Daoy (cell line): ENCODE data around the gene C5orf52. TPM values are rescaled to one million over a fixed set of nuclear protein-coding genes. Genes with fewer than 3 reads are reported as not detected.
"Not testable (repeated sequence)": the region's sequence is repeated elsewhere in the genome, so short reads cannot be mapped to it uniquely, and the experiment has no call there.

Experiments used
- DNase-seq: peaks from one replicate; pipeline ENCODE4 v3.0.0-alpha.2; 2015; ENCODE audit warnings: low read depth
- total RNA-seq: library from RNA; depleted of rRNA; stranded (reverse); fragments of >200 nt; shearing (Covaris generic); gene quantifications from 2 replicates; pipeline ENCODE4 v1.2.3, GENCODE V29; 2014

The C5orf52 gene
- total RNA-seq, 1 experiment from 2014 or later = not detected

DNA sequence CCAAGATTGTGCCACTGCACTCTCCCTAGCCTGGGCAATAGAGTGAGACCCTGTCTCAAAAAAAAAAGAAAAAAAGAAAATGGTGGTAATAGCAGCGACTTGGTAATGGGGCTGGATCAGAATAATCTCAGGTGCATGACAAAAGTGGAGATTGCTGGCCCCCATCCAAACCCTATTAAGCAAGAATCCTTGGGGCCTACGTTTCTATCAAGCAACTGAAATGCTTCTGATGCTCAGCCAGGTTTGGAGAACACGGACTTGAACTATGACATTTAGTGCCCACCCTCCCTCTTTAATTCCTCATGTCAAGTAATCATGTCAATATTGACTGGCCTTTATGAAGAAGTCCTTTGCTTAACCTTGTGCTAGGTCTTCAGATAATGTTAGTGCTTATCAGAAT, 6.6 kb downstream of the C5orf52 start:
- DNase-seq = no peak

DNA sequence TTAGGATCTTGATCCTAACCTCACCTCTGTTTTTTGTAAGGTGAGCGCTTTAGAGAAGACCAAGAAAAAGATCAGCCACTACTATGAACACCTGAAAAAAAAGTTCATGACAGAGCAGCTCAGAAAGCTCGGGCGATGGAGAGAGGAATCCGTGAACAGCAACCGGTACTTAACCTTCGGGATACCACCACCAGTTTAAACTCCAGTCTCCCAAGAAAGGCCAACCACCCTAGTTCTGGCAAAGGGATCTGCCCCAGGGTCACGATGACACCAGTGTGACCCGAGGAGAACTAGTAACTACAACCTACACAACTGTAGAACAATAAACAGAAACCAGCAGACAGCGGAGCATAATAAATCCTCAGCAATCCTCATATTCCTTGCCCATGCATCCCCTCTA, 8.5 kb downstream of the C5orf52 start:
- no peak for DNase-seq

DNA sequence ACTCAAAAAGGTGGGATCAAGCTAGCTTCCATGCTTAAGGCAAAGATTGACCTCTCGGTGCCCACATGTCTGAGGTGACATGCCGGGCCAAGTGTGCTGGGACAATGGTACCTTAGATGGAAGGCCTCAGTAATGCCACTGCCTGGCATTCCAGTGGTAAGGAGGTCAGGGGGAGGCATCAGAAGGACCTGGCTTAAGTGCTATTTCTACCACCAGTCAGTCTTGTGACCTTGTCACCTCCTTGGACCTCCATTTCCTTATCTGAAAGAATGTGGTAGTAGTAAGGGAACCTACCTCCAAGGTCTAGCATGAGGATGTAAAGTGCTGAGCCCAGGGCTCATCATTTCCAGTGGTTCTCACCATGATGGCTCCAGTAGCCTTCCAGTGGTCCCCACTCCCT, 8.9 kb downstream of the C5orf52 start:
- DNase-seq = no peak

DNA sequence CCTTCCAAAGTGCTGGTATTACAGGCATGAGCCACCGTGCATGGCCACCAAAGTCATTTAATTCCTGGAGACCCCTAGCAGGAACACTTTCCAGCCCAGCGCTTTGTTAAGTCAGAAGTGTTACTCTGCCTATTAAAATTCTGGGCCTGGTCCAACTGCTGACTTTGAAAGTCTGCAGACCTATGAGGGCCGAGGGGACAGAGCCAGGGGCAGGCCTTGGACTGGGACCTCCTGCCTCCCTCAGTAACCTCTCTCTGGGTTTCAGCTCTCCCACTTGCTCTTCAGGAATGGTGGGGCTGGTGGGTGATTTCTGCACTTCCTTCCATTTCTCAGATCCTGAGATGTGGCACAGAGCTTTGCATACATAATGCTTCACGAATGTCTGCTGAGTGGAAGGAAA, 9.7 kb downstream of the C5orf52 start:
- DNase-seq = no peak

DNA sequence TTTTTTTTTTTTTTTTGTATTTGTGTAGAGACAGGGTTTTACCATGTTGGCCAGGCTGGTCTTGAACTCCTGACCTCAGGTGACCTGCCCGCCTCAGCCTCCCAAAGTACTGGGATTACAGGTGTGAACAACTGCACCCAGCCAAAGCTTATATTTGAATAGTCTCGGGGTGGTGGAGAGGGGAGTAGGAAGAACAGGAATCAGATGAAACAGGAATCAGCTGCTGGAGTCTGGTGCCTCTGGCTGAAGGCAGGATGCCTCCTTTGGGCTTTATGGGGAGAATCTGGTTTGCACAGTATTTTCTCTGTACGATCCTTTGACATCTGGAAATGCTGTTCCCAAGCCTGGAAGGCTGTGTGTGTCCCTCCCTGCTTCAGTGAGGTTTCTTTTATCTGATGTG, 10.9 kb downstream of the C5orf52 start:
- no peak for DNase-seq

DNA sequence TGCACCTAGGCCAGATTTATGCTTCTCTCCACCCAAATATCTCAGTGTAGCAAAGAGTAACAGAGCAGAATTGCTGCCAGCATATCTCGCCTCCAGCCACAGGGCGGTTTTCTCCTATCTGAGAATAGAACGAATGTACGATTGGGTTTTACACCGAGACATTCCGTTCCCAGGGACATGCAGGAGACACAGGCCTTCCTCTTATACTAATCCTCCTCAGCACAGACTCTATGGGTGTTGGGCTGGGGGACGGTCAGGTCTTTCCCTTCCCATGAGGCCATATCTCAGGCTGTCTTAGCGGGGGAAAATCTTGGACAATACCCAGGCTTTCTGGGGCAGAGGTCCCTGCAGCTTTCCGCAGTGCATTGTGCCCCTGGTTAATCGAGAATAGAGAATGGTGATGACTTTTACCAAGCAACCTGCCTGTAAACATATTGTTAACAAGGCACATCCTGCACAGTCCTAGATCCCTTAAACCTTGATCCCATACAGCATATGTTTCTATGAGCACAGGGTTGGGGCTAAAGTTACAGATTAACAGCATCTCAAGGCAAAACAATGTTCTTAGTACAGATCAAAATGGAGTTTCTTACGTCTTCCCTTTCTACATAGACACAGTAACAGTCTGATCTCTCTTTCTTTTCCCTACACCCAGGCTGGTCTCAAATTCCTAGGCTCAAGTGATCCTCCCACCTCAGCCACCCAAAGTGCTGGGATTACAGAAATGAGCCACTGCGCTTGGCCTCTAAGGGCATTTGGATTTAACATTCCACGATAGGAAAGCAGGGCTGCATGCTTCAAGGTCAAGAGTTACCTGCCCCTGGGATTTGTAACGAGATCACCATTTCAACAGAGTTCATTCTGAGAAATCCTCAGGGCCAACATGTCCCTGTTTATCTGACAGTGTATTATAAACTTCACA, 15.2 kb downstream of the C5orf52 start:
- not testable (repeated sequence) for DNase-seq

DNA sequence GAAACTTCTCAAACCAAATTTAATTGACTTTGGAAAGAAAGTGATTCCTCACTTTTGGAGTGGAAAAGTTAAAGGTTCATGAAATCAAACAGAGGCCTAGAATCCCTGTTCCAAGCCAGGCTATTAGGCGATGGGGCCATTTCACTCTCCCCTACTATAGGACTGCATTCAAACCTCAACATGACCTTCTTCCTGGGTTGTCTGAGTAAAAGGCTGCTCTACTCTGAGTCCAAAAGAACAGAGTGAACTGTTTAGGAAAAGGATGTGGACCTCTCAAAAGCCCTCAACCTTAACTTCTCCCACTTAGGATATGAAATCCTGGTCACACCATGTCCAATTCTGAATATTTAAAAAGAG, 15.8 kb downstream of the C5orf52 start:
- DNase-seq = no peak

DNA sequence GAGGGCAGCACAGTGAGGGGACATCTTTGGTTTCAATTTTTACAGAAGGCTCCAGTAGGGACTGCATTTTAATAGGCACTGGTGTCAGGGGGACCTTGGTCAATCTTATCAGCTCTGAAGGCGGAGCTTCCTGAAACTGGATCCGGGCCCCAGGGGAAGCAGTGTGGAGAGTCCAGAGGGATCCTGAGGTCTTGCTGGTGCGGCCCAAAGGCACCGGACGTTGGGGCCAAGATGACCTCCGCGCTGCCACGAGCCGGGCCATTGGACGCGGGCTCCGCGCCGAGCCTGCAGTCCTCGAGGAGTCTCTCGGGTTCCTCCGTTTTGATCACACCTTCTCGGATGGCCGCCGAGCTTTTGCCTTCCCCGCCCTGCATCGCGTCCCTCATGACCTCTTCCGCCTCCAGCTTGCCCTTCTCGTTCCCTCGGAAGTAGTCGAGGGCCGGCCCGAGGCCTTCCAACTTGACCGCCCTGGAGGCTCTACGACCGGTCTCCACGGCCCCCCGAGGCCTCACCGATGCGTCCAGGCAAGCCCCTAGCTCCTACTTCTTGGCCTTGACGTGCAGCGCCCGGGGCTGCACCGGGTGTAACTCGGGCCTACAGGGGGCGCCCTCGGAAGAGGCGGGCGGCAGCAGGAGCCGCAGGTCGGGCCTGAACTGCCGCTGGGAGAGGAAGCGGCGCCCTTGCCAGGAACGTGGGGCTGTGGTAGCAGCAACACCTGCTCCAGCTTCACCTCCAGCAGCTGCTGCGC, 18.8 kb downstream of the C5orf52 start:
- DNase-seq = no peak

DNA sequence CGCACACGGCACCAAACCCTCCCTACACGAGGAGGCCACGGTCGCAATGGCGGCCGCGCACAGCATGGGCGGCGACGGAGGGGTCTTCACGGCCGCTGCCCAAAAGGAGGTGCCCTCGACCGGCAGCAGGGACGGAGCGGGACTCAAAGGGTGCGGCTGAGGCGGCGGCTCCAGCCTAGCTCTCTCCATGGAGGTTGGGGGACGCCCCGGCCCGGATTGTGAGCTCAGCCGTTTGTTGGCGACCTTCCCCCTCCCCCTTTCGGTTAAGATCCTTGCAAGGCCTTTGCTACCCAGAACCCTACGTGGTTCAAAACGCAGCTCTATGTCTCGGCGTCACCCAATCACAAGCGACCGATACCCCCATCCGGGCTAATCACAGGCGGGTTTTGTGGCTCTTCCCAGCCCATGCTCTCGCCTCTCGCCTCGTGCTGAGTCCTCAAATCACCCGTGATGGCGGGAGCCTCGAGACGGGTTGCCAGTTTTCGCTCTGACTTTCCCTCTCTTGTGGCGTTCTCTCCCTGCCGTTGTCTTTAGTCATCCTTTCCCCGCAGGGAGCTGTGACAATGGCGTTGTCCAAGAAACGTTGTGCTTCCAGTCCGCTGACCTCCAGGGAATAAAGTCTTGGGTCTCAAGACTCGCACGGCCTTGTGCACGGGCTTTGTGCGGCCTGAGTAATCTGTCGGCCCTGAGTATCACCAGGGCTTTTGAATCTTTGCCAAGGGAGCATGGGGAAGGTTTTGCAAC, 19.5 kb downstream of the C5orf52 start:
- DNase-seq = no peak

DNA sequence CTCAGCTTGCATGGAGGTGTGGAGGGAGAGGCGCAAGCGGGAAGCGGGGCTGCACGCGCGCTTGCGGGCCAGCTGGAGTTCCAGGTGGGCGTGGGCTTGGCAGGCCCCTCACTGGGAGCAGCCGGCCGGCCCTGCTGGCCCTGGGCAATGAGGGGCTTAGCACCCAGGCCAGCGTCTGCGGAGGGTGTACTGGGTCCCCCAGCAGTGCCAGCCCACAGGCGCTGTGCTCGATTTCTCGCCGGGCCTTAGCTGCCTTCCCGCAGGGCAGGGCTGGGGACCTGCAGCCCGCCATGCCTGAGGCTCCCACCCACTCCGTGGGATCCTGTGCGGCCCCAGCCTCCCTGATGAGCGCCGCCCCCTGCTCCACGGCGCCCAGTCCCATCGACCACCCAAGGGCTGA, 22.5 kb downstream of the C5orf52 start:
- DNase-seq = not testable (repeated sequence)

DNA sequence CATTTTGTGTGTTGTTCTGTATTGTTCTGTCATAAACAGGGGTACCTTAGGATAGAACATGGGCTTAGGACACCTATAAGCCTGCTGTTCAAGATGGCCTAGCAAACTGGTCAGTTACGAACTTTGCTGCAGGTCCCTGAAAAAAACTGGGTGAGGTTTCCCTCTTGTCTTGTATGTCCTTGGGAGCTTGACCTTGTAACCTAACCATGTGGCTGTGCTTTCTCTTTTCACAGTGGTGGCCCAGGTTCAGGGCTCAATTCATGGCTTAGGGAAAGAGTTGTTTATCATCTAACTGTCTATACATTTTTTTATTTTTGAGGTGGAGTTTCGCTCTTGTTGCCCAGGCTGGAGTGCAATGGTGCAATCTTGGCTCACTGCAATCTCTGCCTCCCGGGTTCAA, 24.8 kb downstream of the C5orf52 start:
- DNase-seq = not testable (repeated sequence)

DNA sequence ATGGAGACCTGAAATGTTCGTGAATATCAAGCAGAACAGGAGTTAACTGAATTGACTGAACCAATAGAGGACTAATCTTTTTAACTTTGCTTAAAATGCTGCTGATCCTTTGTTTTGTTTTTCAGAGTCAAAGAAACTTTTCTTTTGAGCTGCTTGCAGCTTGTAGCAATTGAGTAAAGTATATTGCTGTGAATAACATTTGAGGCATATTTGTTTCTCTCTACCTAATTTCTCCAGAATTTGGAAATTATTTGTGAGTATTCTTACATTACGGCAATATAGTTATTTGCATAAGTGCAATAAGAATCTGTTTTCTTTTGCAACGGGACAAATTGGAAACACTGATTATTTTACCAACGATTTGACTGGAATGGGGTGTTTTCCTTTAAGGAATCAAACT, 27.3 kb downstream of the C5orf52 start:
- DNase-seq = not testable (repeated sequence)

DNA sequence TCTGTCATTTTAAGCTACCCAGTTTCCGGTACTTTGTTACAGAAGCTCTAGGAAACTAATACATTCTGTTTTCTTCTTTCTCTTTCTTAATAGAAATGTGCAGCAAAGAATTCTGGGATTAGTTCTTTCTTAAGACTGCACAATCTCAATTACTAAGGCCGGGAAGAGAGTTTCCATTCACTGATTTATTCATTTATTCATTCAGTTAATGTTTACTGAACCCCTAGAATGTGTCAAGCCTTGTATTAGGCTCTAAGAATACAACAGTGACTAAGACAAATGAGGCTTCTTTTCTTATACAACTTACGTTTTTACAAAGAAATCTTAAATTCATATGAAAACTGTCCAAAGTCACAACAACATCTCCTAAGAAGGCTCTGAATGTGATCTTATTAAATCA, 32.4 kb downstream of the C5orf52 start:
- no peak for DNase-seq

DNA sequence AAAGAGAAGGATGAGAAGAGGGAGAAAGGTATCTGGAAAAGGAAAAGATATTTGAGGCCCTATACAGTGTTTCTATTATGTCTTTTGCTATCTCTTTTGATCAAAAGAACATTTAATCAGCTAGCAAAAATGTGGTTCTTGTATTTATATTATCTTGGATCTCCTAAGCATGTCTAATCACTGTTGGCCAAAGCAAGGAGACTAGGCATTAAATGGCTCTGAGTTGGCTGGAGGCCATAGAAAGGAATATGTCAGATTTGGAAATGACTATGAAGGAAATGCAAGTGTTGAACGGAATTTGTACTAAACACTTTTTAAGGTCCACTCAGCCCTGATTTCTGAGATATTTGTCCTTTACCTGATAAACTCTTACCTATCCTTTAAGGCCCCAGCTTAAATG, 37.5 kb downstream of the C5orf52 start:
- no peak for DNase-seq

DNA sequence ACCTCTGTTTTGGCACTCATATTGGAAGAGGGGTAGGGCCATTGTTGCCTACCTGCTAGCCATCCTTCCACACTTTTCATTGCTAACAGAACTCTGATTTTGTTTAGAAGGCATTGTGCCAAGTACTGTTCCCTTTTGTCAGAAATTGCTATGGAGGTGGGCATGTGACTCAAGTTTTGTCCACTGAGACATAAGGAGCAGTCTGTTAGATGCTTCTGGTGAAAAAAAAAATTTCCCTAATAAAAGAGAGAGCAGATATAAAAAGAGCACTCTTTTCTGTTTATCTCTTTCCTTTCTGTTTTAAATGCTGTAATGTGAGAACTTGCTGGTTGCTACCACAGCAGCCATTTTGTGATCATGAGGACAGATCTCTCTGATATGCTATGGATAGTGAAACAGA, 38.0 kb downstream of the C5orf52 start:
- no peak for DNase-seq

DNA sequence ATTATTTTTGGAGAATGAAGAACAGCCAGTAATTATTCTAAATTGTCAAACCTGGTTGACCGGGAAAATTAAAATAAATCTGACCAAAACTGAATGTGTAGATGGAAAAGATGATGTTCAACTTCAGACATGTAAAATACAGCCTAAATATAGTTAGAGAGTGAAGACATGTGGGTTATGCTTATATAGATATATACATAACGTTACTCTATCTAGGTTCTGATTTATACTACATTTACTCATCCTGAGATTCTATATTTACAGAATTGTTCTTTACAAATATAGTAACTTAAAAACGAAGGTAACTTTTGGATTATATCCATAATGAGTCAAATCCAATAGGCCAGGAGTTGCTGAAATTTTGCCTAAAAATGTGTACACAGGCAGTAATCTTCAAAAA, 39.1 kb downstream of the C5orf52 start:
- no peak for DNase-seq

DNA sequence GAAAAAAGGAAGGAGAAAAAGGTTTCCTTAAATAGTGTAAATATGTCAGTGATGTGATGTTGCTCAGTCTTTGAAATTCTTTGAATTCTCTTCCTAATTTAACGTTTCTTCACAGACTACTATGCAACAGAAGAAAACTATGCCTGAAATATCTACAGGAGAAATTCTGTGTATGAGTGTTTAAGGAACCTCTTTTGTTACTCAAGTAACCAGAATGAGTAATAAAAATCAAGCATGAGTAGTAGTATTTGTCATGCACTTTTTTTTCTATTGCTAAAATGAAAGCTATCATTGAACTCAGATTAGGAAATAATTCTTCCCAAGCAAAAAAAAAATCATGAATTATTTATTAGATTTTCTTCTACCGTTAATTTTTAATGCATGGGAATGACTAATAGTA, 39.5 kb downstream of the C5orf52 start:
- no peak for DNase-seq

DNA sequence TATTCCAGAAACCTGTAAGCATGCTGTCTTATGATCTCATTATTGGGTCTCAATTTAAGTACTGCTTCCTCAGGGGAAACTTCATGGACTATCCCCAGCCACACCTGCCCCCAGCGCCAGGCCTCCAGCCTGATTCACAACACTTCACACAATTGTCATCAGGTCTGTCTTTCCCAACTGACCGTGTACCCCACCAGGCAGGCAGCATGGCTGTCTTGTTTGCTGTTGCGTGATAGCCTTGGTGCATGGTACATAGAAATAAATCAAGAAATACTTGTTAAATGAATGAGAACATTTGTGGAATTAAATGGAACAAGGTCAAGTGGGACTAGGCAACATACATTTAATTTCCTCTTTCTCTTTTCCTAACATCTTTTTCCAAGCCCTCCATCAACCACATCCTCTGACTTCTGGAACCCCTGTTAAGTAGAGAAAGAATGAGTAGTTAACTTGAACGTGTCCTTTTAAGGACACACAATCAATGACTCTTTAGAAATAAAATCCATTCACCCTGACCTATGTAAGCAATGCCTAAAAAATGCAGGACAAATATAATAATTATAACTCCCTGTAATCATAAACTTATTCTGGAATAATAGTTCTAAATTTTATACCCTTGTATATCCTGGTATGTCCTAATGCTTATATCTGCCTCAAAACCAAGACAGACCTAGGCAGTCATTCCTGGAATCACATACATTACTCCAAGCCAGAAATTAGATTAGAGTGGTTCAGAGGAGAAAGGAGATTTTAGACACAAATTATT, 42.7 kb downstream of the C5orf52 start:
- no peak for DNase-seq

DNA sequence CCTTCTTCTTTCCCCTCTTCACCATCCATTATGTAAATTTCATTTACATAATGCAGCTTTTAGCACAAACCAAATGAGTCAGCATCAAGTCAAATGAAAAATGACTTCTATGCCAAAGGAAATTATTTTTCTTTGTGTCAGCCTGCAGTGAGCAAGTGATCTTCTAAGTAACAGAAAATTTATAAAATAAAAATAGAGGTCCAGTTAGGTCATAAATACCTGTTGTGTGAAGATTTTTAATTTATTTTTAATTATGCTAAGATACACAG, 43.2 kb downstream of the C5orf52 start:
- DNase-seq = no peak

DNA sequence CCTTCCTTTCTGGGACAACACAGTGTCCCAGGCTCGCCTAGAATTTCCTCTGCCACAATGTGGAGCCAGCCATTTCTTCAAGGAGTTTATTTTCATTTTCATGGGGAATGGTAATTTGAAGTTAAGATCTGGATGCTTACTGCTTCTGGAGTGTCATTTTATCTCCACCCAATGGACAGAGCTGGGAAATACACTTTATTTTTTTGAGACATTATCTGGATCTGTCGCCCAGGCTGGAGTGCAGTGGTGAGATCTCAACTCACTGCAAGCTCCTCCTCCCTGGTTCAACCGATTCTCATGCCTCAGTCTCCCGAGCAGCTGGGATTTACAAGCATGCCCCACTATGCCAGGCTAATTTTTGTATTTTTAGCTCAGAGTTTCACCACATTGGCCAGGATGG, 47.2 kb downstream of the C5orf52 start:
- DNase-seq = peak; percentile 52

DNA sequence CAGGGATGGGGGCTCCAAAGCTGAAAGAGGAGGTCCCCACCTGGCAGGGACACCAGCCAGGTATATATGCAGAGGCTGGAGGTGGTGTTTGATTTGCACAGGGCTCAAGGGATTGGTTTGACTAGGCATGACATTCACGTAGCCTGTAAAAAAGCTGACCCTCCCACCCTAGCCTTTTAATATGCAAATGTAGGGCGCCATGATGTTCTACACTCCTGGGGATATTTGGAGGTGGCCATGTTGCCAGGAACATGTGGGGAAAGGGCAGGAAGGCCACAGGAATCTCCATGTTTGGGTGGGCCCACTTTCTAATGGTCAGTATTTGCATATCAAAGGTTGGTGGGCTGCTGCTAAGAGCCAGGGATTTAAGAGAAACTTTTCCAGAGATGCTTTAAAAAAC, 47.9 kb downstream of the C5orf52 start:
- DNase-seq = no peak

DNA sequence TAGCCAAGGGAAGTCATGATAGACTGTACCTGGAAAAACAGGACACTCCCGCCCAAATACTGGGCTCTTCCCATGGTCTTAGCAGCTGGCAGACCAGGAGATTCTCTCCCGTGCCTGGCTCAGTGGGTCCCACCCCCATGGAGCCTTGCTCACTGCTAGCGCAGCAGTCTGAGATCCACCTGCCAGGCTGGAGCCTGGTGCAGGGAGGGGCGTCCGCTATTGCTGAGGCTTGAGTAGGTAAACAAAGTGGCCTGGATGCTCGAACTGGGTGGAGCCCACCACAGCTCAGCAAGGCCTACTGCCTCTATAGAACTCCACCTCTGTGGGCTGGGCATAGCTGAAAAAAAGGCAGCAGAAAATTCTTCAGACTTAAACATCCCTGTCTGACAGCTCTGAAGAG, 49.8 kb downstream of the C5orf52 start:
- no peak for DNase-seq
